NCI-H187 (cell line): Measurements from ENCODE around the gene ERLEC1.
"Not testable (repeated sequence)": the region's sequence is repeated elsewhere in the genome, so short reads cannot be mapped to it uniquely, and the experiment has no call there.

ENCODE experiments used
- DNase-seq, 2 experiments: peaks; one replicate each; lab custom pipeline; 2025; lab: John Stamatoyannopoulos, UW

The ERLEC1 gene

GRCh38 chr2:53829980-53830290 is 43.1 kb downstream of the ERLEC1 start:
- not testable (repeated sequence) for DNase-seq

- no peak for DNase-seq
These were observed 53.7 kb downstream of the ERLEC1 start for GRCh38 chr2:53840580-53840979.

GRCh38 chr2:53841651-53842050 is 54.8 kb downstream of the ERLEC1 start:
- DNase-seq = not testable (repeated sequence)

GRCh38 chr2:53842891-53843290 is 56.0 kb downstream of the ERLEC1 start:
- DNase-seq = no peak

GRCh38 chr2:53843595-53843994 is 56.8 kb downstream of the ERLEC1 start:
- DNase-seq = no peak

GRCh38 chr2:53848062-53848461 is 61.2 kb downstream of the ERLEC1 start:
- DNase-seq = no peak

- DNase-seq = not testable (repeated sequence)
These were observed 64.4 kb downstream of the ERLEC1 start for GRCh38 chr2:53851052-53851757.

- DNase-seq = no peak
These were observed 65.7 kb downstream of the ERLEC1 start for GRCh38 chr2:53852532-53852931.

- DNase-seq = no peak
These were observed 67.8 kb downstream of the ERLEC1 start for GRCh38 chr2:53854678-53855077.

GRCh38 chr2:53856272-53856671 is 69.4 kb downstream of the ERLEC1 start:
- no peak for DNase-seq

GRCh38 chr2:53859206-53860181 is 72.7 kb downstream of the ERLEC1 start, which contains the start of gene GPR75:
Gene GPR75 (minus strand): TSS chr2:53859967. CDS start chr2:53854756, 5,211 bp downstream.
- no peak for DNase-seq

- DNase-seq = no peak
These were observed 75.0 kb downstream of the ERLEC1 start for GRCh38 chr2:53861824-53862223.

- no peak for DNase-seq
These were observed 76.8 kb downstream of the ERLEC1 start for GRCh38 chr2:53863538-53864227.

GRCh38 chr2:53865264-53865663 is 78.4 kb downstream of the ERLEC1 start:
- no peak for DNase-seq

GRCh38 chr2:53865962-53866361 is 79.1 kb downstream of the ERLEC1 start:
- DNase-seq = no peak

- no peak for DNase-seq
These were observed 80.3 kb downstream of the ERLEC1 start for GRCh38 chr2:53867169-53867568.

- DNase-seq = no peak
These were observed 80.9 kb downstream of the ERLEC1 start for GRCh38 chr2:53867773-53868172.
